Fibroblast of pulmonary artery (primary cell): Measurements from ENCODE around the gene TENM3.

Source experiments
- DNase-seq: peaks from one replicate; pipeline ENCODE4 v3.0.0-alpha.2; 2010; ENCODE audit warnings: low read depth
- H3K4me3 ChIP-seq: replicated peaks from 2 replicates; pipeline ENCODE4 v1.5.1; 2011; ENCODE audit warnings: low read depth, mild to moderate bottlenecking, control low read depth, low read length, moderate library complexity
- CTCF ChIP-seq: IDR thresholded peaks from 2 replicates; pipeline ENCODE4 v1.5.1; 2011; ENCODE audit warnings: mild to moderate bottlenecking, control low read depth, low read length, inconsistent platforms; ENCODE audit errors: missing control alignments

TENM3 gene

GRCh38 chr4:182261651-182262223, 18.5 kb downstream of the TENM3 start:
- TF ChIP-seq CTCF = no peak
- no peak overlapping the region for H3K4me3 ChIP-seq
- no peak for DNase-seq

- TF ChIP-seq CTCF = no peak
These were observed 20.4 kb downstream of the TENM3 start for GRCh38 chr4:182263562-182263961.

GRCh38 chr4:182264139-182264752, 21.0 kb downstream of the TENM3 start:
- no peak overlapping the region for H3K4me3 ChIP-seq
- DNase-seq = no peak
- no peak for TF ChIP-seq CTCF

More at GRCh38 chr4:182263562-182263961, 20.4 kb downstream of the TENM3 start:
- H3K4me3 ChIP-seq = no peak overlapping the region
- no peak for DNase-seq

- no peak for DNase-seq
- H3K4me3 ChIP-seq = no peak overlapping the region
- no peak for TF ChIP-seq CTCF
These were observed 22.7 kb downstream of the TENM3 start for GRCh38 chr4:182265881-182266280.

GRCh38 chr4:182267048-182267447, 23.8 kb downstream of the TENM3 start:
- no peak overlapping the region for H3K4me3 ChIP-seq
- no peak for TF ChIP-seq CTCF
- no peak for DNase-seq

- no peak for TF ChIP-seq CTCF
- DNase-seq = no peak
- H3K4me3 ChIP-seq = no peak overlapping the region
These were observed 25.8 kb downstream of the TENM3 start for GRCh38 chr4:182268966-182269365.

GRCh38 chr4:182271731-182272130, 28.5 kb downstream of the TENM3 start:
- TF ChIP-seq CTCF = no peak
- H3K4me3 ChIP-seq = no peak overlapping the region
- DNase-seq = no peak
